ENCODE measurements around the gene PLCB4. TPM values are rescaled to one million over a fixed set of nuclear protein-coding genes. Genes with fewer than 3 reads are reported as not detected.

Gene PLCB4
- total RNA-seq, 1 experiment from 2014 or later, result 12.6 TPM

GRCh38 chr20:9061434-9061833, 7.5 kb upstream of the PLCB4 start:
- Mint-ChIP-seq H3K27me3 (ENCODE audit: low read depth) (no peaks in the 10 kb centered on the region), H3K36me3 (no peaks in the 10 kb centered on the region)
- CTCF ChIA-PET, result no interaction called here

More at GRCh38 chr20:9061434-9061833, 7.5 kb upstream of the PLCB4 start:
- no peak for ATAC-seq
- peaks cover 4% of the 10 kb centered on the region for H3K4me1 Mint-ChIP-seq
- no peak overlapping the region for H3K27ac Mint-ChIP-seq
- TF ChIP-seq TEAD4 (CRISPR knock-in tag; IDR thresholded peaks at IDR 0.05) (no peak), IRF2 (CRISPR knock-in tag; IDR thresholded peaks at IDR 0.05; ENCODE audit: borderline replicate concordance, low read depth) (no peak), OVOL2 (CRISPR knock-in tag; IDR thresholded peaks at IDR 0.05; ENCODE audit: borderline replicate concordance) (no peak), ZNF281 (CRISPR knock-in tag; IDR thresholded peaks at IDR 0.05) (no peak), ZSCAN18 (CRISPR knock-in tag; IDR thresholded peaks at IDR 0.05) (no peak), RORB (CRISPR knock-in tag; IDR thresholded peaks at IDR 0.05) (no peak), STAT6 (CRISPR knock-in tag; conservative IDR thresholded peaks at IDR 0.05; ENCODE audit: low read depth) (no peak), RELA (CRISPR knock-in tag; IDR thresholded peaks at IDR 0.05; ENCODE audit: borderline replicate concordance) (no peak), AR (CRISPR knock-in tag; IDR thresholded peaks at IDR 0.05) (no peak), ZNF232 (CRISPR knock-in tag; IDR thresholded peaks at IDR 0.05) (no peak)
- no peak overlapping the region for H3K4me3 Mint-ChIP-seq
- peaks cover 3% of the 10 kb centered on the region; the same call in 1 of the 2 replicates for H3K9me3 Mint-ChIP-seq
- no peak for DNase-seq (ENCODE audit: low spot score)
- POLR2A ChIA-PET, result no interaction called here

All from WTC11 (cell line).